HepG2 (cell line): ENCODE results near the gene SLC15A1. TPM values are rescaled to one million over a fixed set of nuclear protein-coding genes. Genes with fewer than 3 reads are reported as not detected.

ENCODE experiments used
- ATAC-seq: fragments of 200-7000 bp; cut with Tn5 transposase; 3 replicates; pipeline ENCODE4 v1.9.1; 2020; ENCODE audit warnings: mild to moderate bottlenecking, moderate library complexity
- BruUV-seq: library from RNA; stranded (reverse); fragments of 400-500 nt; replicated peaks from 2 replicates; lab custom pipeline; 2021; lab: Mats Ljungman, UMichigan
- CTCF ChIA-PET: fragments of 300-600 bp; formaldehyde crosslinking; extraction: SDS; loops from one replicate; lab custom pipeline; 2021; ENCODE audit warnings: low total read pairs, inconsistent platforms, low intra/inter-chr PET ratio; lab: Yijun Ruan, JAX
- POLR2A ChIA-PET: fragments of 350-600 bp; sonication (Branson Sonifier 250); formaldehyde crosslinking; loops from one replicate; lab custom pipeline; 2020; ENCODE audit warnings: antibody characterized with exemption, inconsistent platforms; lab: Yijun Ruan, JAX
- DNase-seq: peaks from one replicate; pipeline ENCODE4 v3.0.0-alpha.2; 2015; ENCODE audit warnings: low spot score
- FAIRE-seq: peaks from 3 replicates; lab custom pipeline; 2011; peaks lifted over from hg19 to GRCh38; lab: Jason Lieb, UNC
- H2AFZ ChIP-seq: one replicate; pipeline ENCODE4 v1.6.1; 2011; ENCODE audit warnings: low read length, inconsistent platforms
- H3K27ac ChIP-seq: fragments of 300-600 bp; 3 replicates; pipeline ENCODE4 v1.8.0; 2011; ENCODE audit warnings: mixed run types, mild to moderate bottlenecking, mixed read lengths, low read length, inconsistent platforms; ENCODE audit not compliant: insufficient read depth; ENCODE audit errors: extremely low read length
- H3K27me3 ChIP-seq, 2 experiments: fragments of 200-600 bp in 1 of 2; 2 replicates in 1 of 2; 3 replicates in 1 of 2; pipeline versions ENCODE4 v1.6.0 to v1.8.0; 2011; ENCODE audit warnings: low read length in 2 of 2, mild to moderate bottlenecking in 2 of 2, moderate library complexity in 2 of 2, inconsistent platforms in 1 of 2; ENCODE audit not compliant: insufficient read depth in 2 of 2, control insufficient read depth in 1 of 2
- H3K36me3 ChIP-seq, 2 experiments: fragments of 200-600 bp in 1 of 2; replicated peaks in 1 of 2; 2 replicates in 1 of 2; 3 replicates in 1 of 2; pipeline versions ENCODE4 v1.5.1 to v1.8.0; 2011; ENCODE audit warnings: low read length in 2 of 2, inconsistent platforms in 1 of 2; ENCODE audit not compliant: insufficient read depth in 2 of 2, control insufficient read depth in 1 of 2
- H3K4me1 ChIP-seq: 2 replicates; pipeline ENCODE4 v1.5.1; 2012; ENCODE audit warnings: low read length, inconsistent platforms; ENCODE audit not compliant: insufficient read depth
- H3K4me2 ChIP-seq: 2 replicates; pipeline ENCODE4 v1.6.0; 2011; ENCODE audit warnings: low read depth, low read length, inconsistent platforms
- H3K4me3 ChIP-seq, 3 experiments: fragments of 200-600 bp in 1 of 3; sonication (generic), shearing (Covaris generic) in 1 of 3; replicated peaks in 1 of 3; 2 replicates each; pipeline ENCODE4 v1.5.1; 2011 to 2016; ENCODE audit warnings: low read length in 3 of 3, inconsistent platforms in 2 of 3, low read depth in 2 of 3, mild to moderate bottlenecking in 2 of 3, control low read depth in 1 of 3, mixed read lengths in 1 of 3; ENCODE audit not compliant: insufficient read depth in 1 of 3
- H3K79me2 ChIP-seq: one replicate; pipeline ENCODE4 v1.6.1; 2011; ENCODE audit warnings: low read length, inconsistent platforms; ENCODE audit not compliant: insufficient read depth
- H3K9ac ChIP-seq: 2 replicates; pipeline ENCODE4 v1.6.0; 2011; ENCODE audit warnings: mild to moderate bottlenecking, low read depth, low read length, inconsistent platforms; ENCODE audit not compliant: insufficient read depth
- H3K9me3 ChIP-seq: 2 replicates; pipeline ENCODE4 v1.5.1; 2012; ENCODE audit warnings: mild to moderate bottlenecking, low read length
- H4K20me1 ChIP-seq: 2 replicates; pipeline ENCODE4 v1.6.0; 2011; ENCODE audit warnings: inconsistent platforms, mild to moderate bottlenecking, low read length, moderate library complexity; ENCODE audit not compliant: insufficient read depth
- HDAC1 ChIP-seq: sonication (generic); formaldehyde crosslinking; IDR thresholded peaks from 2 replicates; pipeline ENCODE4 v1.5.1; 2020; ENCODE audit warnings: mild to moderate bottlenecking, missing genetic modification reagents
- HES4 ChIP-seq: sonication (generic); formaldehyde crosslinking; IDR thresholded peaks from 2 replicates; pipeline ENCODE4 v1.9.0; 2021; ENCODE audit warnings: mild to moderate bottlenecking, missing genetic modification reagents, borderline replicate concordance
- KAT7 ChIP-seq: IDR thresholded peaks from 2 replicates; pipeline ENCODE4 v1.6.1; 2018; ENCODE audit warnings: borderline replicate concordance, missing compliant biosample characterization
- NAIF1 ChIP-seq: sonication (generic); formaldehyde crosslinking; IDR thresholded peaks from 2 replicates; pipeline ENCODE4 v1.5.0; 2020; ENCODE audit warnings: mild to moderate bottlenecking, missing genetic modification reagents, borderline replicate concordance
- ONECUT2 ChIP-seq: sonication (generic); formaldehyde crosslinking; IDR thresholded peaks from 2 replicates; pipeline ENCODE4 v1.4.0; 2020; ENCODE audit warnings: missing genetic modification reagents
- POLR2A ChIP-seq, 2 experiments: IDR thresholded peaks; 2 replicates each; pipeline ENCODE4 v1.6.1; 2011; ENCODE audit warnings: low read depth in 2 of 2, low read length in 2 of 2, mild to moderate bottlenecking in 1 of 2, moderate library complexity in 1 of 2; ENCODE audit not compliant: insufficient read depth in 1 of 2
- SAP130 ChIP-seq: IDR thresholded peaks from 2 replicates; pipeline ENCODE4 v1.6.1; 2016; ENCODE audit warnings: low read depth
- SETDB1 ChIP-seq: sonication (generic); formaldehyde crosslinking; IDR thresholded peaks from 2 replicates; pipeline ENCODE4 v1.5.1; 2020; ENCODE audit warnings: missing genetic modification reagents, mild to moderate bottlenecking, borderline replicate concordance
- THAP8 ChIP-seq: sonication (generic); formaldehyde crosslinking; IDR thresholded peaks from 2 replicates; pipeline ENCODE4 v1.5.1; 2020; ENCODE audit warnings: missing genetic modification reagents, mild to moderate bottlenecking, borderline replicate concordance
- ZNF18 ChIP-seq: sonication (generic); formaldehyde crosslinking; IDR thresholded peaks from 2 replicates; pipeline ENCODE4 v1.8.0; 2022; ENCODE audit warnings: mild to moderate bottlenecking, missing genetic modification reagents; ENCODE audit not compliant: insufficient replicate concordance
- WGBS: methylation state at CpG from one replicate; pipeline ENCODE4 v1.1.6; 2017; ENCODE audit warnings: low lambda C conversion rate; 5-methylcytosine and 5-hydroxymethylcytosine counted together
- in situ Hi-C: cut with HindIII; loops from 2 replicates; pipeline ENCODE4 v1.10.0; 2017; ENCODE audit warnings: low pct_unique_long_range_greater_than_20kb; ENCODE audit not compliant: extremely low pct_ligation_motif_present
- intact Hi-C: fragments of 100-400 bp; cut with micrococcal nuclease; formaldehyde crosslinking; loops from one replicate; pipeline ENCODE4 v1.10.0; 2022; ENCODE audit not compliant: unreplicated experiment
- polyA plus RNA-seq, 8 experiments: library from polyadenylated mRNA; depleted of rRNA in 3 of 8; stranded (reverse) in 7 of 8; unstranded in 1 of 8; fragments of >200 nt; fragmentation: Illumina TruSeq in 4 of 8; extraction: Trizol in 4 of 8; gene quantifications; 2 replicates each; pipeline versions ENCODE4 v1.2.1 to v1.2.3, GENCODE V29; 2011 to 2016; ENCODE audit warnings: low read depth in 4 of 8, missing spikeins in 1 of 8, mixed read lengths in 1 of 8; ENCODE audit not compliant: insufficient read depth in 1 of 8
- total RNA-seq, 5 experiments: library from RNA; depleted of rRNA; stranded (reverse); fragments of >200 nt; fragmentation: Illumina TruSeq; extraction: Trizol; gene quantifications; 2 replicates each; pipeline ENCODE4 v1.2.3, GENCODE V29; 2016; ENCODE audit warnings: low read depth in 1 of 5

The SLC15A1 gene
- total and polyA plus RNA-seq, 2 of the 13 experiments (the other 11 are each of a cell fraction or from before 2014, with no cell fraction given) = 0.17 to 0.20 TPM

- TF ChIP-seq THAP8 (CRISPR knock-in tag) (no peak), SETDB1 (no peak), HES4 (CRISPR knock-in tag) (no peak), NAIF1 (CRISPR knock-in tag) (no peak)
These were observed 39.1 kb upstream of the SLC15A1 start (continued) for GRCh38 chr13:98791611-98792010.

GRCh38 chr13:98787996-98788395, 35.5 kb upstream of the SLC15A1 start:
- intact Hi-C loops = no loop called here

More at GRCh38 chr13:98787996-98788395, 35.5 kb upstream of the SLC15A1 start:
- POLR2A ChIA-PET = no interaction called here
- Histone ChIP-seq H4K20me1 (no peaks in the 10 kb centered on the region), H3K9ac (no peak overlapping the region), H3K27me3 (peaks cover 0 to 19% of the 10 kb centered on the region in 2 experiments; a peak in 3 of 5 replicates), H3K27ac (no peak overlapping the region), H3K79me2 (no peaks in the 10 kb centered on the region), H3K4me1 (no peaks in the 10 kb centered on the region)
- no peak for DNase-seq
- WGBS = 49% methylated on average over 9 of the region's 9 CpGs
- no peak for FAIRE-seq
- TF ChIP-seq POLR2A (IDR thresholded peaks at IDR 0.05; ENCODE audit: insufficient read depth in 1 of 2, low read depth in 2 of 2, low read length in 2 of 2) = no peak
- no peak for TF ChIP-seq ONECUT2 (CRISPR knock-in tag)
- no peak for TF ChIP-seq ZNF18 (CRISPR knock-in tag)
- TF ChIP-seq SAP130 (CRISPR knock-in tag) = no peak
- TF ChIP-seq HDAC1 (CRISPR knock-in tag) = no peak
- TF ChIP-seq KAT7 = no peak
- TF ChIP-seq, all 625 proteins: peak for 0
- no peak for ATAC-seq
- BruUV-seq = no TSS peak
- CTCF ChIA-PET = no interaction called here
- Histone ChIP-seq H3K4me2 (no peak overlapping the region), H2AFZ (no peak overlapping the region), H3K36me3 (no peaks in the 10 kb centered on the region), H3K4me3 (no peak overlapping the region), H3K9me3 (no peaks in the 10 kb centered on the region)
- in situ Hi-C loops = no loop called here
